ENCODE measurements around the gene IRF5.
"Not testable (repeated sequence)": the region's sequence is repeated elsewhere in the genome, so short reads cannot be mapped to it uniquely, and the experiment has no call there.

DNA sequence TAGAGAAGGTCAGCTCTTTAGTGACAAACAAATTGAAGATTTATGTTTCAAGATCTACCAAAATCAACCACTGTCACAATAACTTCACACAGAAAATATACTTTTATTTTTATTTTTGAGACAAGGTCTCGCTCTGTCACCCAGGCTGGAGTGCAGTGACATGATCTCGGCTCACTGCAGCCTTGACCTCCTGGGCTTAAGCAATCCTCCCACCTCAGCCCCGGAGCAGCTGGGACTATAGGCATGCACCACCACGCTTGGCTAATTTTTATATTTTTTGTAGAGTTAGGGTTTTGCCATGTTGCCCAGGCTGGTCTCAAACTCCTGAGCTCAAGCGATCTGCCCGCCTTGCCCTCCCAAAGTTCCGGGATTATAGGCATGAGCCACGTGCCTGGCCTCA is 56.8 kb downstream of the IRF5 start:
- TF ChIP-seq CHD2 (IDR thresholded peaks at IDR 0.05; ENCODE audit: borderline replicate concordance, low read depth, low read length); POLR2A (IDR thresholded peaks at IDR 0.05; ENCODE audit: low read depth, low read length); YY1 (IDR thresholded peaks at IDR 0.05; ENCODE audit: low read depth, low read length); TCF12 (IDR thresholded peaks at IDR 0.05; ENCODE audit: low read depth, low read length); CBX5 (IDR thresholded peaks at IDR 0.05; ENCODE audit: low read depth); POLR2AphosphoS5 (IDR thresholded peaks at IDR 0.05; ENCODE audit: low read length); RCOR1 (conservative IDR thresholded peaks at IDR 0.05; ENCODE audit: low read depth, low read length): not testable (repeated sequence)
- TF ChIP-seq, protein P1, sequence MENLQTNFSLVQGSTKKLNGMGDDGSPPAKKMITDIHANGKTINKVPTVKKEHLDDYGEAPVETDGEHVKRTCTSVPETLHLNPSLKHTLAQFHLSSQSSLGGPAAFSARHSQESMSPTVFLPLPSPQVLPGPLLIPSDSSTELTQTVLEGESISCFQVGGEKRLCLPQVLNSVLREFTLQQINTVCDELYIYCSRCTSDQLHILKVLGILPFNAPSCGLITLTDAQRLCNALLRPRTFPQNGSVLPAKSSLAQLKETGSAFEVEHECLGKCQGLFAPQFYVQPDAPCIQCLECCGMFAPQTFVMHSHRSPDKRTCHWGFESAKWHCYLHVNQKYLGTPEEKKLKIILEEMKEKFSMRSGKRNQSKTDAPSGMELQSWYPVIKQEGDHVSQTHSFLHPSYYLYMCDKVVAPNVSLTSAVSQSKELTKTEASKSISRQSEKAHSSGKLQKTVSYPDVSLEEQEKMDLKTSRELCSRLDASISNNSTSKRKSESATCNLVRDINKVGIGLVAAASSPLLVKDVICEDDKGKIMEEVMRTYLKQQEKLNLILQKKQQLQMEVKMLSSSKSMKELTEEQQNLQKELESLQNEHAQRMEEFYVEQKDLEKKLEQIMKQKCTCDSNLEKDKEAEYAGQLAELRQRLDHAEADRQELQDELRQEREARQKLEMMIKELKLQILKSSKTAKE (IDR thresholded peaks at IDR 0.05; ENCODE audit: low read depth, poor library complexity, severe bottlenecking), result not testable (repeated sequence)
- TF ChIP-seq, protein P2, sequence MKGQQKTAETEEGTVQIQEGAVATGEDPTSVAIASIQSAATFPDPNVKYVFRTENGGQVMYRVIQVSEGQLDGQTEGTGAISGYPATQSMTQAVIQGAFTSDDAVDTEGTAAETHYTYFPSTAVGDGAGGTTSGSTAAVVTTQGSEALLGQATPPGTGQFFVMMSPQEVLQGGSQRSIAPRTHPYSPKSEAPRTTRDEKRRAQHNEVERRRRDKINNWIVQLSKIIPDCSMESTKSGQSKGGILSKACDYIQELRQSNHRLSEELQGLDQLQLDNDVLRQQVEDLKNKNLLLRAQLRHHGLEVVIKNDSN (IDR thresholded peaks at IDR 0.05; ENCODE audit: borderline replicate concordance, extremely low read length, insufficient read depth, low read depth, low read length), result not testable (repeated sequence)
- TF ChIP-seq, protein P3, sequence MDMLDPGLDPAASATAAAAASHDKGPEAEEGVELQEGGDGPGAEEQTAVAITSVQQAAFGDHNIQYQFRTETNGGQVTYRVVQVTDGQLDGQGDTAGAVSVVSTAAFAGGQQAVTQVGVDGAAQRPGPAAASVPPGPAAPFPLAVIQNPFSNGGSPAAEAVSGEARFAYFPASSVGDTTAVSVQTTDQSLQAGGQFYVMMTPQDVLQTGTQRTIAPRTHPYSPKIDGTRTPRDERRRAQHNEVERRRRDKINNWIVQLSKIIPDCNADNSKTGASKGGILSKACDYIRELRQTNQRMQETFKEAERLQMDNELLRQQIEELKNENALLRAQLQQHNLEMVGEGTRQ (IDR thresholded peaks at IDR 0.05; ENCODE audit: borderline replicate concordance, low read depth, low read length), result not testable (repeated sequence)
